NCI-H345 treated with DMSO at 0.1 percent for 48 hours (cell line): Measurements from ENCODE around the gene ARHGAP26.

ENCODE experiments used
- DNase-seq: peaks from one replicate; lab custom pipeline; 2025; ENCODE audit not compliant: unreplicated experiment; lab: John Stamatoyannopoulos, UW

Gene ARHGAP26

GRCh38 chr5:142827934-142828576 lies 57.9 kb downstream of the ARHGAP26 start:
- peak; percentile 65 for DNase-seq

GRCh38 chr5:142828797-142829535 lies 58.8 kb downstream of the ARHGAP26 start:
- DNase-seq: no peak

- DNase-seq: no peak
Observed at GRCh38 chr5:142829801-142830220, 59.6 kb downstream of the ARHGAP26 start.

GRCh38 chr5:142830241-142831008 lies 60.2 kb downstream of the ARHGAP26 start:
- no peak for DNase-seq

- DNase-seq: no peak
Observed at GRCh38 chr5:142831009-142831383, 60.8 kb downstream of the ARHGAP26 start.

- DNase-seq: no peak
Observed at GRCh38 chr5:142832263-142832662, 62.1 kb downstream of the ARHGAP26 start.

- no peak for DNase-seq
Observed at GRCh38 chr5:142833517-142834449, 63.6 kb downstream of the ARHGAP26 start.

- no peak for DNase-seq
Observed at GRCh38 chr5:142834504-142834903, 64.3 kb downstream of the ARHGAP26 start.

GRCh38 chr5:142835540-142835939 lies 65.4 kb downstream of the ARHGAP26 start:
- DNase-seq: no peak

GRCh38 chr5:142836048-142836447 lies 65.9 kb downstream of the ARHGAP26 start:
- no peak for DNase-seq

GRCh38 chr5:142837081-142837725 lies 67.0 kb downstream of the ARHGAP26 start:
- DNase-seq: no peak

GRCh38 chr5:142838845-142839244 lies 68.7 kb downstream of the ARHGAP26 start:
- no peak for DNase-seq

GRCh38 chr5:142839711-142840346 lies 69.7 kb downstream of the ARHGAP26 start:
- DNase-seq: no peak

- no peak for DNase-seq
Observed at GRCh38 chr5:142840575-142840974, 70.4 kb downstream of the ARHGAP26 start.

GRCh38 chr5:142841511-142842265 lies 71.5 kb downstream of the ARHGAP26 start:
- DNase-seq: no peak

GRCh38 chr5:142842994-142843905 lies 73.1 kb downstream of the ARHGAP26 start:
- DNase-seq: no peak

GRCh38 chr5:142844866-142845265 lies 74.7 kb downstream of the ARHGAP26 start:
- DNase-seq: no peak

- DNase-seq: no peak
Observed at GRCh38 chr5:142845402-142845921, 75.3 kb downstream of the ARHGAP26 start.
